Aorta (tissue), 4 donors: Measurements from ENCODE around the gene DPEP2NB. TPM values are rescaled to one million over a fixed set of nuclear protein-coding genes. Genes with fewer than 3 reads are reported as not detected.

Experiments used
- polyA plus RNA-seq, 2 donors: library from polyadenylated mRNA; stranded (reverse); fragments of 200-250 nt; gene quantifications; one replicate each; pipeline ENCODE4 v1.2.3, GENCODE V29; 2013
- total RNA-seq, 2 donors: library from RNA; stranded (reverse); fragmentation: NEBNext Ultra II Directional; extraction: Animal tissue kit (Norgen Biotek cat#: 25700); gene quantifications; one replicate each; pipeline ENCODE4 v1.2.1, GENCODE V29; 2021
- donor health status: healthy with polysubstance abuse.
- donor health status: Bipolar disorder and iron deficiency.
- donor health status: DM: no; HTN: no; CAD: no.
- donor health status: DM: yes; HTN: yes; CAD: no.

Gene DPEP2NB
- total and polyA plus RNA-seq, 4 donors, result not detected

Other genes with a start within 250 kb of the DPEP2NB start
- 10 to 100 TPM; 17.7 to 21.6 TPM for gene RANBP10, start 209.4 kb downstream of the DPEP2NB start, total RNA-seq
- 10 to 100 TPM in 1 of 2 donors, 1 to 10 TPM in 1; 5.5 to 11.9 TPM for gene RANBP10, start 209.4 kb downstream of the DPEP2NB start, polyA plus RNA-seq
- 1 to 10 TPM in 1 of 2 donors, under 1 TPM in 1; 0.84 to 1.1 TPM for gene TSNAXIP1, start 209.0 kb downstream of the DPEP2NB start, total RNA-seq
- 1 to 10 TPM in 1 of 2 donors, not detected in 1; 7.3 TPM for gene TSNAXIP1, start 209.0 kb downstream of the DPEP2NB start, polyA plus RNA-seq
- gene THAP11, start 173.6 kb downstream of the DPEP2NB start, total RNA-seq, result 10 to 100 TPM; 21.5 to 24.7 TPM
- 10 to 100 TPM; 18.0 to 18.6 TPM for gene THAP11, start 173.6 kb downstream of the DPEP2NB start, polyA plus RNA-seq
- 10 to 100 TPM; 80.7 to 88.2 TPM for gene NUTF2, start 169.0 kb downstream of the DPEP2NB start, total RNA-seq
- 100 to 1,000 TPM in 1 of 2 donors, 10 to 100 TPM in 1; 95.4 to 130 TPM for gene NUTF2, start 169.0 kb downstream of the DPEP2NB start, polyA plus RNA-seq
- gene CENPT, start 168.2 kb downstream of the DPEP2NB start, total RNA-seq, result 10 to 100 TPM; 39.8 to 57.9 TPM
- gene CENPT, start 168.2 kb downstream of the DPEP2NB start, polyA plus RNA-seq, result 100 to 1,000 TPM in 1 of 2 donors, 10 to 100 TPM in 1; 28.3 to 168 TPM
- gene EDC4, start 142.9 kb downstream of the DPEP2NB start, total RNA-seq, result 10 to 100 TPM; 46.9 to 53.2 TPM
- gene EDC4, start 142.9 kb downstream of the DPEP2NB start, polyA plus RNA-seq, result 10 to 100 TPM; 14.4 to 66.4 TPM
- gene NRN1L, start 131.0 kb downstream of the DPEP2NB start, total RNA-seq, result 1 to 10 TPM in 1 of 2 donors, not detected in 1; 2.1 TPM
- 1 to 10 TPM; 1.5 to 3.2 TPM for gene NRN1L, start 131.0 kb downstream of the DPEP2NB start, polyA plus RNA-seq
- gene PSKH1, start 122.7 kb downstream of the DPEP2NB start, total RNA-seq, result 10 to 100 TPM; 29.6 to 30.4 TPM
- 10 to 100 TPM; 15.2 to 16.2 TPM for gene PSKH1, start 122.7 kb downstream of the DPEP2NB start, polyA plus RNA-seq
- gene CTRL, start 84.0 kb downstream of the DPEP2NB start, total RNA-seq, result under 1 TPM; 0.84 to 0.90 TPM
- 1 to 10 TPM in 1 of 2 donors, not detected in 1; 3.5 TPM for gene CTRL, start 84.0 kb downstream of the DPEP2NB start, polyA plus RNA-seq
- 10 to 100 TPM; 27.7 to 39.1 TPM for gene PSMB10, start 79.1 kb downstream of the DPEP2NB start, total RNA-seq
- gene PSMB10, start 79.1 kb downstream of the DPEP2NB start, polyA plus RNA-seq, result 10 to 100 TPM; 52.3 to 84.3 TPM
- 10 to 100 TPM; 43.9 to 47.8 TPM for gene LCAT, start 71.8 kb downstream of the DPEP2NB start, total RNA-seq
- 100 to 1,000 TPM in 1 of 2 donors, 10 to 100 TPM in 1; 10.6 to 178 TPM for gene LCAT, start 71.8 kb downstream of the DPEP2NB start, polyA plus RNA-seq
- 100 to 1,000 TPM; 125 to 139 TPM for gene SLC12A4, start 47.3 kb downstream of the DPEP2NB start, total RNA-seq
- 10 to 100 TPM; 15.8 to 87.0 TPM for gene SLC12A4, start 47.3 kb downstream of the DPEP2NB start, polyA plus RNA-seq
- not detected for gene DPEP3, start 35.4 kb downstream of the DPEP2NB start, total RNA-seq
- not detected for gene DPEP3, start 35.4 kb downstream of the DPEP2NB start, polyA plus RNA-seq
- gene DPEP2, start 16.4 kb downstream of the DPEP2NB start, total RNA-seq, result 10 to 100 TPM in 1 of 2 donors, 1 to 10 TPM in 1; 1.7 to 10.4 TPM
- 1 to 10 TPM; 1.0 to 2.1 TPM for gene DPEP2, start 16.4 kb downstream of the DPEP2NB start, polyA plus RNA-seq
- 1 to 10 TPM; 4.3 to 5.3 TPM for gene DDX28, start 7.3 kb upstream of the DPEP2NB start, total RNA-seq
- 1 to 10 TPM; 3.6 to 4.8 TPM for gene DDX28, start 7.3 kb upstream of the DPEP2NB start, polyA plus RNA-seq
- gene DUS2, start 7.4 kb upstream of the DPEP2NB start, total RNA-seq, result 10 to 100 TPM in 1 of 2 donors, 1 to 10 TPM in 1; 5.4 to 13.1 TPM
- gene DUS2, start 7.4 kb upstream of the DPEP2NB start, polyA plus RNA-seq, result 1 to 10 TPM; 3.0 to 8.9 TPM
- 10 to 100 TPM; 38.1 to 48.4 TPM for gene NFATC3, start 69.5 kb upstream of the DPEP2NB start, total RNA-seq
- gene NFATC3, start 69.5 kb upstream of the DPEP2NB start, polyA plus RNA-seq, result 10 to 100 TPM; 10.3 to 10.4 TPM
- gene ESRP2, start 220.2 kb upstream of the DPEP2NB start, total RNA-seq, result under 1 TPM; 0.36 to 0.60 TPM
- gene ESRP2, start 220.2 kb upstream of the DPEP2NB start, polyA plus RNA-seq, result 1 to 10 TPM in 1 of 2 donors, under 1 TPM in 1; 0.03 to 2.3 TPM
- 10 to 100 TPM; 13.6 to 28.4 TPM for gene PLA2G15, start 229.5 kb upstream of the DPEP2NB start, total RNA-seq
- 1 to 10 TPM; 7.2 to 7.5 TPM for gene PLA2G15, start 229.5 kb upstream of the DPEP2NB start, polyA plus RNA-seq
- gene SLC7A6, start 248.6 kb upstream of the DPEP2NB start, total RNA-seq, result 10 to 100 TPM; 47.0 to 52.4 TPM
- 10 to 100 TPM in 1 of 2 donors, 1 to 10 TPM in 1; 2.4 to 12.8 TPM for gene SLC7A6, start 248.6 kb upstream of the DPEP2NB start, polyA plus RNA-seq